AG09319 (cell line): ENCODE results near the gene MBD3.

Experiments used
- DNase-seq: peaks from one replicate; pipeline ENCODE4 v3.0.0-alpha.2; 2010; ENCODE audit warnings: low read depth; ENCODE audit errors: extremely low read depth
- CTCF ChIP-seq: IDR thresholded peaks from 2 replicates; pipeline ENCODE4 v1.5.1; 2011; ENCODE audit warnings: low read depth, mild to moderate bottlenecking, inconsistent platforms, low read length, moderate library complexity

The MBD3 gene

GRCh38 chr19:1561236-1561842, 31.3 kb downstream of the MBD3 start:
- no peak for TF ChIP-seq CTCF
- DNase-seq: no peak

GRCh38 chr19:1560286-1560882, 32.3 kb downstream of the MBD3 start:
- TF ChIP-seq CTCF: no peak
- DNase-seq: no peak

GRCh38 chr19:1558552-1558951, 34.1 kb downstream of the MBD3 start:
- no peak for TF ChIP-seq CTCF
- DNase-seq: no peak

- DNase-seq: no peak
- no peak for TF ChIP-seq CTCF
Measured at GRCh38 chr19:1556390-1557070, 36.1 kb downstream of the MBD3 start.

- no peak for TF ChIP-seq CTCF
- no peak for DNase-seq
Measured at GRCh38 chr19:1555487-1556389, 36.9 kb downstream of the MBD3 start.

- no peak for TF ChIP-seq CTCF
- DNase-seq: no peak
Measured at GRCh38 chr19:1554968-1555367, 37.7 kb downstream of the MBD3 start.
